Stimulated activated CD8-positive, alpha-beta memory T cell treated with anti-CD3 and anti-CD28 coated beads, Interleukin-4, amount 100 ng/mL, for 24 hours (primary cell): ENCODE results near the gene STPG2.

Experiments used
- DNase-seq: peaks from one replicate; pipeline ENCODE4 v3.0.0-alpha.2; 2020; ENCODE audit warnings: low read depth

Gene STPG2

DNA sequence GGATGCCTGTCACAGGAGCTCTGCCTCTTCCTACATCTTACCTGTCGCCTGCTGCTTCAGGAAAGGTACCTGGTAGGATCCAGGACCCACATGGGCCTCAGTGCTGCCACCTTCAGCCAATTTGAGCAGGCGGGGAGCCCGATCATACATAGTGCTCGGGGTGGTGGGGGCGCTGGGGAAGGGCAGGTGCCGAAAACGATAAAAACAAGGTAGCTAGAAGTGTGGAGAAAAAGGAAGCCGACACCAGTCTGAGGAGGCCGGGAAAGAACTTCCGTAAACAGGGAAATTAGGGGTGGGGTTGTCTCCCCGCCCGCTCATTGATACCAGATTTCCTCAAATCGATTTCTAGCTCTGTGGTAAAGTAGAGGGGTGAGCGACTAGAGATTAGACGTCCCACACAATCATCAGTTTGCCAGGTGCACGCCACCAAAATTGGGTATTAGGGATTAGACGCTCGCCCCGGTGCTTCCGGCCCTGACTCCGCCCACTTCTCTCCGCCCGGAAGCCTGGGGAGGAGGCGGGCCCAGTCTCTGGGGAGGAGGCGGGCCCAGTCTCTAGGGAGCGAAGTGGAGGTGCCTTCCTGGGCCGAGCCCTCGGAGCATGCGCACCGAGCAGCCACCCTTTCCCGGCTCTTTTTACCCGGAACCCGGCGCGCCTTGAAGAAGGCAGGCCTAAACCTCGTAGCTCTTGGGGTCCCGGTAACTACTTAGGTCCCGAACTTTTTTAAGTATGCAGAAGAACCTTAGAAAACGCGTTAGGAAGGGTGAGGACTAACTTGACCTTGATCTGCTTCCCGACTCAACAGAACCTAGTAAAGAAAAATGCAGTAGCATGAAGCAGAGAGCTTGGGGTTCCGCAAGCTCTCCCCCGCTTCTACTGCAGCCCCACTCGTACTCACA, at the start of gene STPG2:
Gene STPG2 (minus strand): TSS at position 476 of the 899 bp plus-strand sequence.
- DNase-seq, result peak; percentile 89

DNA sequence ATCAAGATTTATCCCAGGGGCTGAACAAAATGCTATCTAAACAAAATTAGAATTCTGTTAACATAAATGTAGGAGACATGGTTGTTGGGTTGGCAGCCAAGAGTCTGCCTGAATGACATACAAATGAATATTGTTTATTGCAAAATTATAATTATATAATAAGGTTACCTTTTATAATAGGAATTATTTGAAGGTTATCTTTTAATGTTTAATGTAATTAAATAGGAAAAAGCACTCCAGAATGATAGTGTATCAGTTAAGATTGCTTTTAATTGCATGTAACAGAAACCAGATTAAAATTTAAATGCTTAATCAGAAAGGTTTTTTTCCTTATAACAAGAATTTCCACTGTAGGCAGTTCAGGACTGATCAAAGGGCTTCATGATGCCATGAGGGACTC, 42.0 kb upstream of the STPG2 start:
- DNase-seq, result no peak

DNA sequence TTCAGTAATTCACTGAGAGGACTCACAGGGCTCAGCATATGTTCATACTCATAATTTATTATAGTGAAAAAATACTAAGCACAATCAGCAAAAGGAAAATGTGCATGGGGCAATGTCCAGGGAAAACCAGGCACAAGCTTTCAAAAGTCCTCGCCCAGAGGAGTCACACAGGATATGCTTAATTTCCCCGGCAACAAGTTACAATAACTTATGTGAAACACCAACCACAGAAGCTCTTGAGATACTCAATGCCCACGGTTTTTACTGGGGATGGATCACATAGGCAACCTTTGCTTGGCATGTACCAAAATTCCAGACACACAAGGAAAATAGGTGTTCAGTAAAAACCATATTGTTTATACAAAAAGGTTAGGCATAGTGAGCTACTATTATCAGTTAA, 38.5 kb upstream of the STPG2 start:
- DNase-seq, result no peak

DNA sequence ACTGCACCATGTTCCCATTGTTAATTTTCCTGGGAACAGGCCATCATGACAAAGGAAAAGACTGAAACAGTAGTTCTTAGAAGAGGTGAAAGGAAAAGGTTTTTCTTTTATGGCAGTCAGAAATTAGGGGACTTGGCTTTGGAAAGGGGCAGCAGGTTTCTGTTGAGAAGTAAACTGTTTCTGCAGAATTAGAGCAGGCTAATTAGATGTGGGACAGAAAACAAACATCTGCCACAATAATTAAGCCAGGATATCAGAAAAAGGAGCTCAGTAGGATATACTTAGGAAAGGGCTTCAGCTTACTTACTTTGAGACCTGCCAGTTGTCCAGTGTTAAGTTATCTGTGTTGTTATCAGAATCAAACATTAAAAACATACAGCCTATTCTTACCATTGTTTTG, 36.7 kb upstream of the STPG2 start:
- no peak for DNase-seq

DNA sequence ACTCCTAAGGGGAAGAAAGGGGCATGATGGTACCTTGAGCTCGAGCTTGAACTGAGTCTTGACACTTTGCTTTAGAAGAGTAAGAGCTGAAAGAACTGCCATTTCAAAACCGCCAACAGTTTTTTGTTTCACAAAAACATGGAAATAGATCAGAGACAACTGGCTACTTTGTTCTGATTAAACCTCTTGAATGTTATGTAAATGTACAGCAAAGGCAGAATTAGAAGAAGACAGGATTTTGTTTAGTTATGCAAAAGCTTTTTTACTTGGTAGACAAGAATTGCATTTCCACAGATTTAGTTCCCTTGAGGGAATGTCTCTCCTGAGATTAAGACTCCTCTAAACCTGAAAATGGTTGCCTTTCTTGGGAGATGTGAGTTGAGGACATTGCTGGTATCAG, 33.3 kb upstream of the STPG2 start:
- DNase-seq, result no peak

DNA sequence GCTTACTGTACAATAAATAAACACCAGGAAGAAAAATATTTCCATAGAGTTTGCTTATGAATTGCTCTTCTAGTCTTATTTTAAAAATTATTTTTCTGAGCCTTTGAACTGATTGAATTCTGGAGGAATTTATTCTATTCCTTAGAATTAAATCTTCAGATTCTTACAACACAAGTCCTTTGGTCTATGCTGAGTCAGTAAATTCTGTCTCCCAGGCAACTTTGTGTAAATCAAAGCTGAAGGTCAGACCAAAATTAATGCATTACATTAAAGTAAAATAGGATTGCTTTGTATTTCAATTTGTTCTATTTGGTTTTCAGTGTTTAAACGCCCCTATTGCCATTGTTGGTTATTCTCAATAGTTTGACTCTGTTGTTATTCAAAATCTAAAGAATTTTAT, 26.8 kb upstream of the STPG2 start:
- DNase-seq, result no peak

DNA sequence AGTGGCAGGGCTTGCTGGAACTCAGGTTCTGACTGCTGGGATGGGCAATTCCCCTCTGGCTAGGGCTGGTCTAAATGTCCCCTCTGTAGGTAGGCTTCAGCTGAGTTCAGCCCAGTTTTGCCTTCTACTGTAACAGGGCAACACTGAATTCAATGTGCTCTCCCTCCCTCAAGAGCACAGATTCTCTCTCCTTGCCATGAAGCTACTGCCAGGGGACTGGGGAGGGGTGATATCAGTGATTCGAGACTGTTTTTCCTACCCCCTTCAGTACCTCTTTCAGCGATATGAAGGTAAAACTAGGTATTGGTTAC, 23.4 kb upstream of the STPG2 start:
- DNase-seq, result no peak

DNA sequence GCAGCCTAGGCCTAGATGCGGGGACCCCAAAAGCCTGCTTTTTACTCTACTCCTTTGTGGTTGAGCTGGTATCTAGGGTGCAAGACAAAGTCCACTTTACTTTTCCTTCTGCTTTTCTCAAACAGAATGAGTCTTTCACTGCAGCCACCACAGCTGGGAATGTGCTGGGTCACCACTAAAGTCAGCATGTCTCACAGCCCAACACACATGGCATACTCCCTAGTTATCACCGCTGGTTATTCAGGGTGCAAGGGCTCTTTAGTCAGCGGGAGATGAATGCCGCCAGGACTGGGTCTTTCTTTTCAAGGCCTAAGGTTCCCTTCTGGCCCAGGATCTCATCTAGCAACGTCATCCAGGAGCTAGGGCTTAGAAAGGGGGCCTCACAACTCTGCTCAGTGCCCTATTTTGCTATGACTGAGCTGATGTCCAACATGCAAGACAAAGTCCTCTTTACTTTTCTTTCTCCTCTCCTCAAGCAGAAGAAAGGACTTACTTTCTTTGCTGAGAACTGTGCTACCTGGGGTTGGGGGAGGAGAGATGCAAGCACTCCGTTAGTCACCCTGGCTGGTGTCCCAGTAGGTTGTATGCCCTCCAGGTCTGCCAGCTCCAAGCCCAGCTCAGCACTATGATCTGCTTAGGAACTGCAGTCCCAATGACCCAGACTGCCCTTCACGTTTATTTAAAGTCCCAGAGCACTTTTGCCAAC, 22.9 kb upstream of the STPG2 start:
- DNase-seq, result no peak

DNA sequence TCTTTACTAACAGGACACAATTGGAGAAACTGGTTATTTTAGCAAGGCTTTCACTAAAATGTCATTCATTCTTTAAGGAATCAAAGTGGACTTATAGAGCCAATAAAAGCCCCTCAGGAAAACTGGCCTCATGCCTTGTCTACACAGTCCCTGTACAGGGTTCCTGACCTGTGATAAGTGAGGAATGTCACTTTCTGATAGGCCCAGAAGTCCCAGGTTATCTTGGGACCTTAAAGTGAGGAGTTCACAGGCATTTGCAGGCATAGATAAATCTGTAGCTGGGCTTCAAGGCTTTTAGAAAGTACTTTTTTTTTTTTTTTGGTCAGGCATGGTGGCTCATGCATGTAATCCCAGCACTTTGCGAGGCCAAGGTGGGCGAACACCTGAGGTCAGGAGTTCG, 19.4 kb upstream of the STPG2 start:
- no peak for DNase-seq

DNA sequence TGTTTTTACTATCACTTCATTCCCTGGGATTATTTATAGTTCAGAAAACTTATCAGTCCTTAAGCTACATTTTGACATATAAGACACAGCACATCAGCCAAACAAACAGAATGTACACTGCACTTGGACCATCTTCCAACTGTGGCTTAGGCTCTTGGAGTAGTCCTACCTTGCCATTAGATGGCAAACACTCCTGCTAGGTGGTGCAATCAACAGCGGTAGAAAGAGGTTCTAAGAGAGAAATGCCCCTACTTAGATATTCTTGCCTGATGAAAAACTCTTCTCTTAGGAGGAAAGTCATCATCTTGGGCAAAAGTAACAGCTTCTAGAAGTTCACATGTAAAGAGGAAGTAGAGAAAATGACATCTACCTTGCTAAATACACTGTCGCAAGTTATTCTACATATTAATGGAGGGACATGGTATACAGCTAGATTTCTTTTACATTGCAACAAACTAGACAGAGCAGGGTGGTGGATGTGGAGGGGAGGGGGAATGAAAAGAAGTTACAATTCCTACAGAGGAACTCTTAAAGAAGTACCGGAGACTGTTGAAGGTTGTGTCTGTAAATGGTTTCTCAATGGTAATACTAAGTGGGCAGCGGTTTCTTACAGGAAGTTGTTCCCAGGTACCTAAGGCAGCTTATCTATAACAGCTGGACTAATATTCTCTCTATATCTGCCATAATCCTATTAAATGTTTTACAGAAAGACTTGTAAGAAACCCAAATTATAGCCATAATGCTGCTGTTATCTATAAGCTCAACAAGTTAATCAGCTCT, 8.1 kb upstream of the STPG2 start:
- DNase-seq, result no peak

DNA sequence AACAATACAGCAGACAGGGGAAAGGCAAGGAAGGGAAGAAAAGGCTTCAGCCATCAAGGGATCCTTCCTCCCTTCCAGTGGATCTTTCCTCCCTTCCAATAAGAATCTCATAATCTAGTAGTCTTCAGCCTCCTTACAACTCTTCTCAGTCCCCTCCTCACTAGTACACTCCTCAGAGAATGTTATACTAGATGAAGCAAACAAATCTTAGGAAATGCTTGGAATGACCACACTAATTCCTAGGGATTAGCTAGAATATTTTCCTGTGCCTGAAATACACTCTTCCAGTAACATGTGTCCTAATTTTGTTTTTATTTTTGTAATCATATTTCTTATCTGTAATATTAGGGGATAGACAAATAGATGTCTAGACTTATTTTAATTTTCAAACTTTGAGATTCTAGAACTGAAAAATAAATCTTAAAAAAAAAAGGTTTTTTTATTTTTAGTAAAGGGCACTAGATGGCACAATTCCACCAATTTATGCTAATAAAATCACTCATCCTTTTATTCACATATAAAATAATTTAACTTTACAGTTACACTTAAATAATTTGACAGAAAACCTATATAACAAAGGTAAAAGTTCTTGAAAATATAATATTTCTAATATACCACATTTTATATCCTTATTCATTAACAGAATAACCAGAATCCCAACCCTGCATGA, 7.0 kb upstream of the STPG2 start:
- DNase-seq, result no peak

DNA sequence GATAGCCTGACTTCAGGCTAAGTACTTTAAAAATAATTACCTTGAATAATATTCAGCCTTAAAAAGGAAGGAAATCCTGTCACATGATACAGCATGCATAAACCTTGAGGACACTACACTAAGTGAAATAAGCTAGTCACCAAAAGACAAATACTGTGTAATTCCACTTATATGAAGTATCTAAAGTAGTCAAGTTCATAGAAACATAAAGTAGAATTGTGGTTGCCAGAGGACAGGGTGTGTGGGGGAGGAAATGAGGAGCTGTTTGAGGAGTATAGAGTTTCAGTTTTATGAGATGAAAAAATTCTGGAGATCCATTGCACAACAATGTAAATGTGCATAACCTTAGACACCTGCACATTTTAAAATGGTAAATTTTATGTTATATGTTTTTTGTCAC, 5.6 kb upstream of the STPG2 start:
- DNase-seq, result no peak

DNA sequence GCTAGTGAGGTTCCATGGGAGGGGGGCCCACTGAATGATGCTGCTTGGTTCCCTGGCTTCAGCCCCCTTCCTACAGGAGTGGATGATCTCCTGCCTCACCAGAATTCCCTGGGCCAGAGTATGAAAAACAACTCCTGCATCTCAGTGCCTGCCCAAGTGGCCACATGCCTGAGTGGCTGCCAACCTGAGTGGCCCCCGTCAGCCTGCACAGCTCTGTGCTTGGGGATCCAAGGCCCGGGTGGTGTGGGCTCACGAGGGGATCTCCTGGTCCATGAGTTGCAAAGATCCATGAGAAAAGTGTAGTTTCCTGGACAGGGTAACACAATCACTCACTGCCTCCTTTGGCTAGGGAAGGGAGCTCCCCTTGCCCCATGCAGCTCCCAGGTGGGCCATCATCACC, 17.1 kb downstream of the STPG2 start:
- DNase-seq, result no peak

DNA sequence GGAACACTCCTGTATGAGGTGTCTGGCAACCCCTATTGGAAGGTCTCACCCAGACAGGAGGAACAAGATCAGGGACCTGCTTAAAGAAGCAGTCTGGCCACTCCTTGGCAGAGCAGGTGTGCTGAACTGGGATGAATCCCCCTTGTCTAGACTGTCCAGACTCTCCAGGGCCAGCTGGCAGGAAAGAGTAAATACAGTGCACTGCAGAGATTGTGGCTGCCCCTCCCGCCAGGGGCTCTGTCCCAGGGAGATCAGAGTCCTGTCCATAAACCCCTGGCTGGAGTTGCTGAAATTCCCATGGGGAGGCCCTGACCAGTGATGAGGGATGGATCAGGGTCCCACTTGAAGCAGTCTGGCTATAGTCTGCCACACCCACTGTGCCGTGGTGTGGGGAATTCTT, 17.7 kb downstream of the STPG2 start:
- no peak for DNase-seq

DNA sequence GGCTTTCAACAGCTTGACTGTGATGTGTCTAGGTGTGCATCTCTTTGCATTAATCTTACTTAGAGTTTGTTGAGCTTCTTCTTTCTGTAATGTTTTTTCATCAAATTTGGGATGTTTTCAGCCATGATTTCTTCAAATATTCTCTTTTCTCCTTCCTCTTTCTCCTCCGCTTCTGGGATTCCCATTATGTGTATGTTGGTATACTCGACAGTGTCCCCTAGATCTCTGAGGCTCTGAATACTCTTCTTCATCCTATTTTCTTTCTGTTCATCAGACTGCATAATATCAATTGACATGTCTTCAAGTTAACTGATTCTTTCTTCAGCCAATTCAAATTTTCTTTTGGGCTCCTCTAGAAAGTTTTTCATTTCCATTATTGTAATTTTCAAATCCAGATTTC, 25.9 kb downstream of the STPG2 start:
- no peak for DNase-seq

DNA sequence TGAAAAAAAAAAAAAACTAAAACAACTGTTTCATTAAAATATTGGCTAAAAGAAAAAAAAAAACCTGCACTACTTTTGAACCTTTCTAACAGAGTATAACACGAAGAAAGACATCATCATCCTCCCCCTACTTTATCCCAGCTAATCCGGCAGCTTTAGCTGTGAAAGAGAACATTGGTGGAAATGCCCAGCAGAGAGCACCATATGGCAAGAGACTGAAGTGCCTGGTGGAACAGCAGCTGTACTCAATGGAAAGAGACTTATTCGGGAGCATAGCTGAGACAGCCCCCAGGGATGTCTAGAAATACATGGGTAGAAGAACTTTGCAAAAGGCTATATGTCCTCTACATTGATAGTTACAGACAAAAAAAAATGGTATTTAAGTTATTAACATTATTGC, 30.3 kb downstream of the STPG2 start:
- DNase-seq, result no peak

DNA sequence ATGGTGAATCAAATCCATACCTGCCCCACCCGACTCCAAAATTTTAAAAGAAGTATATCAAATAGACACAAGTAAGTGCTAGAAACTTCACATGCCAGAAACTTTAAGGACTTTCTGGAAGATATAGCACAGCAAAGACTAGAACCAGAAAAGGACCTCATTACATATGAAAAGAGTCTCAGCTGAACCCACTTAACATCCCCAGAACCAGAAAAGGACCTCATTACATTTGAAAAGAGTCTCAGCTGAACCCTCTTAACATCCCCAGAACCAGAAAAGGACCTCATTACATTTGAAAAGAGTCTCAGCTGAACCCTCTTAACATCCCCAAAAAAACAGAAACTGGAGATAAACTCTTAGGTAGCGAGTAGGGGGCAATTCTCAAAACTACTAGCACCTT, 32.3 kb downstream of the STPG2 start:
- no peak for DNase-seq

DNA sequence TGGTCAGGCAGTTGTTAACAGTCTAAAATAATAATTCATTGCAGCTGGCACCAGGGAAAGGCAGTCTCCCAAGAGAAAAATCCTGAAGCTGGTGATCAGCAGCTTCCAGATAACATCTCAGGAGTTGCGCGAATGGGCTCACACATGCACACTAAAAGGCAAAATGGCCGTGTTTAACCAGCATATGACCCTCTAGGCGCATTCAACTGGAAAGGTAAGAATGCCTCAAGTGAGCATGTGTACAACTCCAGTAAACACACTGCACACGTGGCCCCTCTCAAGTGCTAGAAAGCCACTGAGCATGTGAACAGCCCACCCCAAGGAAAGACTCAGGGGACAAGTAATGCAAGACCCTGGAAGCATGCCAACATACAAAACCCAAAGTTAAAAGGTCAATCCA, 33.1 kb downstream of the STPG2 start:
- no peak for DNase-seq

DNA sequence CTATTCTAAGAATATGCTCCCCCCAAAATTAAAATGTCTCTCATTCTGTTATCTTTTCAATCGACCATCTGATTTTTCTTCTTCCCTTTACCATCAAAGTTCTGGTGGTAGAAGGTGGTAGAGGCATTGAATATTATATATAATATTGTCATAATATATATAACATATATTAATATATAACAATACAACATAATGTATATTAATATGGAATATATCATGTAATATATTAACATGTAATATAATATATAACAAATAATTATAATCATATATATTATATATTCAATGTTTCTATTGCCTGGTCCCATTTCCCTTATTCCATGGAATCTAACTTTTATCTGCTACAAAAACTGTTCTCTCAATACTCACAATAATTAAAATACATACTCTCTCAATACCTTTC, 40.6 kb downstream of the STPG2 start:
- no peak for DNase-seq

DNA sequence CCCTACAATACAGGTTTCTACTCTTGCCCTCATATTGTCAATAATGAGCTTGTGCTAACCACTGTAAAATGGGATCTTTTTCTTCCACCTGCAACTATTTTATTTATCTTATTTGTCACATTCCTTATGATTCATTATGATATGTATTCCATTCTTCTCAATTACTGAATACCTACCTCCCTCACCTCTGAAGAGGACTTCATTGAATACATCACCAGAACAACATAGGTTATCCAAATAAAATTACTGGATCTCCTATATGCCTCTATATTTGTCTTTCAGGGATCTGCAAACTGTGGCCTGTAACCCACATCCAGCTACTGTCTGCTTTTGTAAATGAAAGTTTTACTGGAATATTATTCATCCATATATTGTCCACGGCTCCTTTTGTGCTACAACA, 41.3 kb downstream of the STPG2 start:
- DNase-seq, result no peak

DNA sequence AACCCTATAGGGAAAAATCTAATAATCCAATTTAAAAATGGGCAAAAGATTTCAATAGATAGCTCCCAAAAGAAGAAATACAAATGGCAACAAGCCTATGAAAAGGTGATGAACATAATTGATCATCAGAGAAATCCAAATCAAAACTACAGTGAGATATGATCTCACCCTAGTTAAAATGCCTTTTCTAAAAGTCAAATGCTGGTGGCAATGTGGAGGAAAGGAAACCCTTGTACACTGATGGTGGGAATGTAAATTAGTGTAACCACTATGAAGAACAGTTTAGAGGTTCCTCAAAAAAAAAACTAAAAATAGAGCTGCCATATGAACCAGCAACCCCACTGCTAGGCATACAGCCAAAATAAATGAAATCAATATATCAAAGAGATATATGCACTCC, 44.5 kb downstream of the STPG2 start:
- DNase-seq, result no peak

DNA sequence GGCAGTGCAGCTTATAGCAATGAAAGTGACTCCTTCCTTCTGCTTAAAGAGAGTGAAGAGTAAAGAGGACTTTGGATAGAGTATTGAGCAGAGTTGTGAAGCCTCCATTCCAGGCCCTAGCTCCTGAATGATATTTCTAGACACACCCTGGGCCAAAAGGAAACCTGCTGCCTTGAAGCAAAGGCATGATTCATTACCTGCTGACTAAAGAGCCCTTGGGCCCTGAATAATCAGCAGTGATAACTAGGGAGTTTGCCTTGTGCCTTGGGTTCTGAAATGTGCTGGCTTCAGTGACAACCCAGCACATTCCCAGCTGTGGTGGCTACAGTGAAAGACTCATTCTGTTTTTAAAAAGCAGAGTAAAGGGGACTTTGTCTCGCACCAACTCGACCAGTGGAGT, 49.2 kb downstream of the STPG2 start:
- no peak for DNase-seq

DNA sequence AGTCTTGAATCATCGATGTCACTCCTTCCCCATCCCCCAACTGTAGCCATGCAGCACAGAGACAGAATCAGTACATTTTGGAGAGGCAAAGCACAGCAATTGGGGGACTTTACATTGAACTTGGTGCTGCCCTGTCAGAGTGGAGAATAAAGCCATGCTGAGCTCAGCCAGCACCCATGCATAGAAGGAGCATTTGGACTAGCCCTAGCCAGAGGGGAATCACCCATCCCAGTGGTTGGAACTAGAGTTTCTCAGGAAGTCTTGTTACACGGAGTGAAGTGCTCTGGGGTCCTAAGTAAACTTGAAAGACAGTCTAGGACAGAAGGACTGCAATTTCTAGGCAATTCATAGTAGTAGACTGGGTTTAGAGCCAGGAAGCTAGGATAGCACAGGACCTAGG, 49.6 kb downstream of the STPG2 start:
- no peak for DNase-seq
